NCI-H2196 (cell line): ENCODE results near the gene ATXN3L.

Experiments
- DNase-seq: peaks from one replicate; lab custom pipeline; 2025; ENCODE audit not compliant: unreplicated experiment; lab: John Stamatoyannopoulos, UW

ATXN3L gene

GRCh38 chrX:13270360-13270759 is 49.5 kb downstream of the ATXN3L start:
- no peak for DNase-seq

GRCh38 chrX:13268874-13269273 is 51.0 kb downstream of the ATXN3L start:
- no peak for DNase-seq
